ENCODE results near the gene SIX4. TPM values are rescaled to one million over a fixed set of nuclear protein-coding genes. Genes with fewer than 3 reads are reported as not detected.

Gene SIX4
- total RNA-seq (1 to 10 TPM; 5.2 to 7.1 TPM), polyA plus RNA-seq (1 to 10 TPM; 1.0 to 1.1 TPM)
- long read RNA-seq, donor 1, full-length matches to known transcripts: 3 of 42 reads
- long read RNA-seq, donor 1, partial matches to known transcripts: 9 of 42 reads
- long read RNA-seq, donor 1, other reads (novel, unspliced or antisense): 30 of 42 reads
- long read RNA-seq, donor 2: 0 reads
- long read RNA-seq, donor 3, partial matches to known transcripts: 15 of 44 reads
- long read RNA-seq, donor 3, other reads (novel, unspliced or antisense): 29 of 44 reads
- long read RNA-seq, donor 4, partial matches to known transcripts: 13 of 24 reads
- long read RNA-seq, donor 4, other reads (novel, unspliced or antisense): 11 of 24 reads
- long read RNA-seq, donor 5, full-length matches to known transcripts: 1 of 1 reads
- long read RNA-seq, donor 5, partial matches to known transcripts: 0 of 1 reads
- long read RNA-seq, donor 5, other reads (novel, unspliced or antisense): 0 of 1 reads

GRCh38 chr14:60723907-60724618 lies at the start of gene SIX4:
SIX4 (minus strand) TSS chr14:60724351; CDS start chr14:60724074, 277 bp downstream.
- peaks cover 0 to 38% (median 25%) of the 10 kb centered on the region in 3 donors for H3K27me3 ChIP-seq (ENCODE audit: control insufficient read depth in 3 of 3, insufficient read depth in 3 of 3, low read length in 2 of 3)
- peak; percentile 68 to 77 (median 76) for DNase-seq
- H3K9ac ChIP-seq (ENCODE audit: insufficient read depth in 1 of 2, low read length in 2 of 2): peak within 1 kb of the TSS in 1 of 2 donors; percentile 53
- peaks cover 0 to 2% (median 0%) of the 10 kb centered on the region in 4 donors for H3K9me3 ChIP-seq (ENCODE audit: control insufficient read depth in 4 of 4, insufficient read depth in 3 of 4, low read length in 3 of 4)
- H3K27ac ChIP-seq (ENCODE audit: low read depth in 1 of 2, low read length in 1 of 2): peak within 1 kb of the TSS; percentile 43 to 46
- ATAC-seq (ENCODE audit: insufficient read depth, low FRiP score): peak; percentile 70
- H3K36me3 ChIP-seq (ENCODE audit: control insufficient read depth in 4 of 4, insufficient read depth in 4 of 4, low read length in 4 of 4): no peaks in the 10 kb centered on the region
- no peak for TF ChIP-seq CTCF (IDR thresholded peaks at IDR 0.05; ENCODE audit: control extremely low read depth, extremely low read depth)
- peaks cover 0 to 10% (median 0%) of the 10 kb centered on the region in 5 donors for H3K4me1 ChIP-seq (ENCODE audit: control insufficient read depth in 5 of 5, insufficient read depth in 5 of 5, low read length in 5 of 5)
- WGBS, 2 donors: 5 to 7% methylated on average over 25 to 36 of the region's 36 CpGs
- H3K4me3 ChIP-seq: peak within 1 kb of the TSS; percentile 49

- Histone ChIP-seq H3K27me3 (ENCODE audit: control insufficient read depth in 3 of 3, insufficient read depth in 3 of 3, low read length in 2 of 3) (no peaks in the 10 kb centered on the region), H3K9ac (ENCODE audit: insufficient read depth in 1 of 2, low read length in 2 of 2) (no peak overlapping the region), H3K27ac (ENCODE audit: low read depth in 1 of 2, low read length in 1 of 2) (no peak overlapping the region), H3K36me3 (ENCODE audit: control insufficient read depth in 4 of 4, insufficient read depth in 4 of 4, low read length in 4 of 4) (no peaks in the 10 kb centered on the region), H3K9me3 (ENCODE audit: control insufficient read depth in 4 of 4, insufficient read depth in 3 of 4, low read length in 3 of 4) (no peaks in the 10 kb centered on the region), H3K4me1 (ENCODE audit: control insufficient read depth in 5 of 5, insufficient read depth in 5 of 5, low read length in 5 of 5) (peaks cover 0 to 12% (median 0%) of the 10 kb centered on the region in 5 donors), H3K4me3 (no peak overlapping the region)
- DNase-seq (no peak), ATAC-seq (ENCODE audit: insufficient read depth, low FRiP score) (no peak)
- TF ChIP-seq CTCF (IDR thresholded peaks at IDR 0.05; ENCODE audit: control extremely low read depth, extremely low read depth): no peak
These were observed 49.4 kb upstream of the SIX4 start for GRCh38 chr14:60773558-60773957.

GRCh38 chr14:60771117-60771516 lies 47.0 kb upstream of the SIX4 start:
- 38 to 44% methylated on average over 2 of the region's 2 CpGs for WGBS, 2 donors
- ATAC-seq (ENCODE audit: insufficient read depth, low FRiP score): no peak

More at GRCh38 chr14:60771117-60771516, 47.0 kb upstream of the SIX4 start:
- no peak for DNase-seq
- Histone ChIP-seq H3K9me3 (ENCODE audit: control insufficient read depth in 4 of 4, insufficient read depth in 3 of 4, low read length in 3 of 4) (no peaks in the 10 kb centered on the region), H3K4me1 (ENCODE audit: control insufficient read depth in 5 of 5, insufficient read depth in 5 of 5, low read length in 5 of 5) (peaks cover 0 to 7% (median 0%) of the 10 kb centered on the region in 5 donors), H3K4me3 (no peak overlapping the region), H3K27me3 (ENCODE audit: control insufficient read depth in 3 of 3, insufficient read depth in 3 of 3, low read length in 2 of 3) (no peaks in the 10 kb centered on the region), H3K27ac (ENCODE audit: low read depth in 1 of 2, low read length in 1 of 2) (no peak overlapping the region), H3K9ac (ENCODE audit: insufficient read depth in 1 of 2, low read length in 2 of 2) (no peak overlapping the region), H3K36me3 (ENCODE audit: control insufficient read depth in 4 of 4, insufficient read depth in 4 of 4, low read length in 4 of 4) (no peaks in the 10 kb centered on the region)
- TF ChIP-seq CTCF (IDR thresholded peaks at IDR 0.05; ENCODE audit: control extremely low read depth, extremely low read depth): no peak
